GM18511 (cell line): ENCODE data around the gene C1orf159.

ENCODE experiments used
- ATAC-seq: cut with Tn5 transposase; IDR thresholded peaks from one replicate; pipeline ENCODE4 v1.9.1; 2021; ENCODE audit warnings: mild to moderate bottlenecking, moderate library complexity; ENCODE audit not compliant: unreplicated experiment

The C1orf159 gene

DNA sequence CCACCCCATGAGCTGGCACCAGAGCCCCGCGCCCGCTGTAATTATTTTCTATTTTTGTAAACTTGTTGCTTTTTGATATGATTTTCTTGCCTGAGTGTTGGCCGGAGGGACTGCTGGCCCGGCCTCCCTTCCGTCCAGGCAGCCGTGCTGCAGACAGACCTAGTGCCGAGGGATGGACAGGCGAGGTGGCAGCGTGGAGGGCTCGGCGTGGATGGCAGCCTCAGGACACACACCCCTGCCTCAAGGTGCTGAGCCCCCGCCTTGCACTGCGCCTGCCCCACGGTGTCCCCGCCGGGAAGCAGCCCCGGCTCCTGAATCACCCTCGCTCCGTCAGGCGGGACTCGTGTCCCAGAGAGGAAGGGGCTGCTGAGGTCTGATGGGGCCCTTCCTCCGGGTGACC, 60.9 kb downstream of the C1orf159 start:
- ATAC-seq, result no peak

DNA sequence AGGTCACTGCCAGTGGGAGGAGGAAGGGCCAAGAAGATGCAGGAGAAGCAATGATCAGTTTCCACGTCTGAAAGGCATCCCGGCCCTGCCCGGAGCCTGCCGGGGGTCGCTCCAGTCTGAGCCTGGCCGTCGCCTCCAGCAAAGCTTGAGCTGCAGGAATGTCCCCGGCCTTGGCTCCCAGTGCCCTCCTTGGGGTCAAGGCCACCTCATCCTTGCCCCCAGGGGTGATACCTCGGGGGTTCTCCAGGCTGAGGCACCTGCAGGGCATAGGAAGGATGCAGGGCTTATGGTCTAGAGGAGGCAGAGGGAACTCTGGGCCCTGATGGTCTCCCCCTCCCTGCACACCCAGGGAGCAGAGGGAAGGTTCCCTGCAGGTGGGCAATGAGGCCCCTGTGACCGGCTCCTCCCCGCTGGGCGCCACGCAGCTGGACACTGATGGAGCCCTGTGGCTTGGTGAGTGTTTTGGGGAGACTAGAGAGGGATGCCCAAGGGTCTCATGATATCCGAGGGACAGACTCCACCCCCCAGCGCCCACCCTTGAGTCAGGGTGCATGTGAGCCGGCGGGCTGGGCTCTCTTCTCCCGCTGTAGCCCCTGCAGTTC, 61.7 kb downstream of the C1orf159 start:
- no peak for ATAC-seq

DNA sequence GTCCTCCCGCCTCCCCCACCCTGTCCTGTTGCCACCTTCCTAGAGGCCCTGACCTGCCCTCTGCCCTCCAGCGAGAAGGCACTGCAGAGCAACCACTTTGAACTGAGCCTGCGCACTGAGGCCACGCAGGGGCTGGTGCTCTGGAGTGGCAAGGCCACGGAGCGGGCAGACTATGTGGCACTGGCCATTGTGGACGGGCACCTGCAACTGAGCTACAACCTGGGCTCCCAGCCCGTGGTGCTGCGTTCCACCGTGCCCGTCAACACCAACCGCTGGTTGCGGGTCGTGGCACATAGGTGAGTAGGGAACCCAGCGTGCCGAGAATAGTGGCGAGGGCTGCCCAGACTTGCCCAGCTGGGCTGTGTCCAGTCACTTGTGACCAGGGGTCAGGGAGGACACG, 62.2 kb downstream of the C1orf159 start:
- no peak for ATAC-seq

DNA sequence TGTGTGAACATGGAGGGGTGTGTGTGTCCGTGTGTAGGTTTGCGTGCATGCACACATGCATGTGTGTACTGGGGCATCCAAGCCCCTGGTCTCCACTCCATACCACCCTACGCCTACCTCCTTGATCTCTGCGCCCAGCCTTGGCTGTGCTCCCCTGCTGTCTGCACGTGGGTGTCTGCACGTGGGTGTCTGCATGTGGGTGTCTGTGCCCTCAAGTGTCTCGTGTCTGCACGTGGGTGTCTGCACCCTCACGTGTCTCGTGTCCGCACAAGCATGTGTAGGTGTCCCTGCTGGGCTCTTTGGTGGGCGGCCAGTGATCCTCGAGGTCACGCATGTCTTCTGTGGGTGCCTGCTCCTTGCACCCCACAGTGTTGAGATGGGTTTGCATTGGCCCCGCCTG, 62.9 kb downstream of the C1orf159 start:
- ATAC-seq, result no peak

DNA sequence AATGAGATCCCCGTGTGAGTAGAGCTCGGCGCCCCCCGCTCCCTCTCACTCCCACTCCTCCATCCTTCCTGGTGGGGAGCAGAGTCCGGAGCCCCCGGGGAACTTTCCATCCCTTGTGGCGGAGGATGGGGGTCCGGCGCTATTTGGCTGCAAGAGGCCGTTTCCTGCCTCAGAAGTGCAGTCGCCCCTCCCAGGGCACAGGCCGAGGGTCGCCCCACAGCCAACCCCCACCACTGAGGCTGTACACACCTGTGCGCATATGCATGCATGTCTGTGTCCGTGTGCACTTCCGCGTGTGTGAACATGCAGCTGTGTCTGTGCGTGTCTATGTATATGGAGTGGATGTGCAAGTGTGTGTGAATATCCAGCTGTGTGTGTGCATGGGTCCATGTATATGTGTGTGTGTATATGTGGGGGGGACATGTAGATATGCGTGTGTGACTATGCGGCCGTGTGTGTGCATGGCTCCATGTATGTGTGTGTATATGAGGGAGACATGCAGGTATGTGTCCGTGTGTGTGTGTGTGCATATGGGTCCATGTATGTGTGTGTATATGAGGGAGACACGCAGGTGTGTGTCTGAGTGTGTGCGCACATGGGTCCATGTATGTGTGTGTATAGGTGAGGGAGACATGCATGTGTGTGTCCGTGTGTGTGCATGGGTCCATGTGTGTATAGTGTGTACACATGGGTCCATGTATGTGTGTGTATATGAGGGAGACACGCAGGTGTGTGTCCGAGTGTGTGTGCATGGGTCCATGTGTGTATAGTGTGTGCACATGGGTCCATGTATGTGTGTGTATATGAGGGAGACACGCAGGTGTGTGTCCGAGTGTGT, 63.7 kb downstream of the C1orf159 start:
- no peak for ATAC-seq

DNA sequence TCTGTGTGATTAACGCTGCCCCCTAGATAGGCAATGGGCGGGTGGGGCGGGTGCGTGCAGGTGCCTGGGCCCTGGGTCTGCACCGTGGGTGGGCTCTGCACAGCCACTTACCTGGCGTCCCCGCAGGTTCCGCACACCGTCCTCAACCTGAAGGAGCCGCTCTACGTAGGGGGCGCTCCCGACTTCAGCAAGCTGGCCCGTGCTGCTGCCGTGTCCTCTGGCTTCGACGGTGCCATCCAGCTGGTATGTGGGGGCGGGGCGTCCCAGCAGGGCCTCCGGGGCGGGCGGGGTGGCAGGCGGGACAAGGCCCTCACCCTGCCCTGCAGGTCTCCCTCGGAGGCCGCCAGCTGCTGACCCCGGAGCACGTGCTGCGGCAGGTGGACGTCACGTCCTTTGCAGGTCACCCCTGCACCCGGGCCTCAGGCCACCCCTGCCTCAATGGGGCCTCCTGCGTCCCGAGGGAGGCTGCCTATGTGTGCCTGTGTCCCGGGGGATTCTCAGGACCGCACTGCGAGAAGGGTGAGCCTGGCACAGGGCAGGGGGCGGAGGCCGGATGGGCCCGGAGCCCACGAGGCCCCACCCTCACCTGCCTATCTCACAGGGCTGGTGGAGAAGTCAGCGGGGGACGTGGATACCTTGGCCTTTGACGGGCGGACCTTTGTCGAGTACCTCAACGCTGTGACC, 64.6 kb downstream of the C1orf159 start:
- no peak for ATAC-seq

DNA sequence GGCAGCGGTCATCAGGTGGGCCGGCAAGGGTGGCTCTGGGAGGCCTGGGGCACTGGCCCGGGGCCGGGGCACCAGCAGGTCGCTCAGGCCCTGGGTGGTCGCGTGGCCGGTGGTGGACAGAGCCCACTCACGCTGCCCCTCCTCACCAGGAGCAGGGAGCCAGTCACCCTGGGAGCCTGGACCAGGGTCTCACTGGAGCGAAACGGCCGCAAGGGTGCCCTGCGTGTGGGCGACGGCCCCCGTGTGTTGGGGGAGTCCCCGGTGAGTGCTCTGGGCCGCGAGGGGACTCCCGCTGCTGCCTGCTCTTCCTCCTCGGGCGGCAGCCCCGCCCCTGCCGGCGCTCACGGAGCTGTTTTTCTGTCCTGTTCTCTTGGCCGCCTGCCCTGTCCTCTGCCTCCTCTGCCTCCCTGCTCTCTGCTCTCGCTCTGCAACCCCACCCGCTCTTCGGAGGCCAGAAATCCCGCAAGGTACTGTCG, 65.3 kb downstream of the C1orf159 start:
- no peak for ATAC-seq

DNA sequence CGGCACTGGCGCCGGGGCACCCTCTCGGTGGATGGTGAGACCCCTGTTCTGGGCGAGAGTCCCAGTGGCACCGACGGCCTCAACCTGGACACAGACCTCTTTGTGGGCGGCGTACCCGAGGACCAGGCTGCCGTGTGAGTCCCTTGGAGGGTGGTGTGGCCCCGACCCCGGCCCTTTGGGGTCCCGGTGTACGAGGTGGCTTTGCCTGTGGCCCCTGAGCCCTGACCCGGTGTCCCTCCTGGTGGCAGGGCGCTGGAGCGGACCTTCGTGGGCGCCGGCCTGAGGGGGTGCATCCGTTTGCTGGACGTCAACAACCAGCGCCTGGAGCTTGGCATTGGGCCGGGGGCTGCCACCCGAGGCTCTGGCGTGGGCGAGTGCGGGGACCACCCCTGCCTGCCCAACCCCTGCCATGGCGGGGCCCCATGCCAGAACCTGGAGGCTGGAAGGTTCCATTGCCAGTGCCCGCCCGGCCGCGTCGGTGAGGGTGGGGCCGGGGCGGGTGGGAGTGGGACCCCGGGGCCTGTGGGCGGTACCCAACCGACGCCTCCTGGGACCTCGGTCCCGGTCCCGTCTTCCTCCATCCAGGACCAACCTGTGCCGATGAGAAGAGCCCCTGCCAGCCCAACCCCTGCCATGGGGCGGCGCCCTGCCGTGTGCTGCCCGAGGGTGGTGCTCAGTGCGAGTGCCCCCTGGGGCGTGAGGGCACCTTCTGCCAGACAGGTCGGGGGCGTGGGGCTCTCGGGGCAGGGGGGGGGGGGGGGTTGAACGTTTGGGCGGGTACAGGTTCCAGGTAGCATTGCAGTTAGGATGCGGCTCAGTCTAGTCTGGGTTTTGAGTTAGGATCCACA, 66.3 kb downstream of the C1orf159 start:
- no peak for ATAC-seq

DNA sequence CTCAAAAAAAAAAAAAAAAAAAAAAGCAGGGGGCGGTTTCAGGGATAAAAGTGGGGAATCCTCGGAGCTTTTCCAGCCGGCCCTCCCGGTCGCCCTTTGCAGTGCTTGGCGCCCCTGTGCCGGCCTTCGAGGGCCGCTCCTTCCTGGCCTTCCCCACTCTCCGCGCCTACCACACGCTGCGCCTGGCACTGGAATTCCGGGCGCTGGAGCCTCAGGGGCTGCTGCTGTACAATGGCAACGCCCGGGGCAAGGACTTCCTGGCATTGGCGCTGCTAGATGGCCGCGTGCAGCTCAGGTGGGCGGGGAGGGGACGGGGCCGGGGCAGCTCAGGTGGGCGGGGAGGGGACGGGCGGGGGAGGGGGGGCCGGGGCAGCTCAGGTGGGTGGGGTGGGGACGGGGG, 67.1 kb downstream of the C1orf159 start:
- ATAC-seq, result no peak

DNA sequence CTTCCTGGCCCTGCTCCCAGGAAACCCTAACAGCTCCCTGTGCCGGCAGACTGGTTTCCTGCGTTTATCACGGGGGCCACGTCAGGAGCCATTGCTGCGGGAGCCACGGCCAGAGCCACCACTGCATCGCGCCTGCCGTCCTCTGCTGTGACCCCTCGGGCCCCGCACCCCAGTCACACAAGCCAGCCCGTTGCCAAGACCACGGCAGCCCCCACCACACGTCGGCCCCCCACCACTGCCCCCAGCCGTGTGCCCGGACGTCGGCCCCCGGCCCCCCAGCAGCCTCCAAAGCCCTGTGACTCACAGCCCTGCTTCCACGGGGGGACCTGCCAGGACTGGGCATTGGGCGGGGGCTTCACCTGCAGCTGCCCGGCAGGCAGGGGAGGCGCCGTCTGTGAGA, 67.9 kb downstream of the C1orf159 start:
- ATAC-seq, result no peak

DNA sequence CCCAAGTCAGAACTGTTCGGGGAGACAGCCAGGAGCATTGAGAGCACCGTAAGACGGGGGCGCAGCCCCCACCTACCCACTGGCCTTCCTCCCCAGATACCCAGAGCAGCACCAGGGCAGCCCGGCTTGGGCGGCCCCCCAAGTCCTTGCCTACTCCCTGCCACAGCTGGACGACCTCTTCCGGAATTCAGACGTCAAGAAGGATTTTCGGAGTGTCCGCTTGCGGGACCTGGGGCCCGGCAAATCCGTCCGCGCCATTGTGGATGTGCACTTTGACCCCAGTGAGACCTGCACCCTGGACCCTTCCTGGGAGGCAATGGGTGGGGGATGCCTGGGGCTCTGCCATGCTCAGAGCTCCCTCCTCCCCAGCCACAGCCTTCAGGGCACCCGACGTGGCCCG, 68.5 kb downstream of the C1orf159 start:
- no peak for ATAC-seq

DNA sequence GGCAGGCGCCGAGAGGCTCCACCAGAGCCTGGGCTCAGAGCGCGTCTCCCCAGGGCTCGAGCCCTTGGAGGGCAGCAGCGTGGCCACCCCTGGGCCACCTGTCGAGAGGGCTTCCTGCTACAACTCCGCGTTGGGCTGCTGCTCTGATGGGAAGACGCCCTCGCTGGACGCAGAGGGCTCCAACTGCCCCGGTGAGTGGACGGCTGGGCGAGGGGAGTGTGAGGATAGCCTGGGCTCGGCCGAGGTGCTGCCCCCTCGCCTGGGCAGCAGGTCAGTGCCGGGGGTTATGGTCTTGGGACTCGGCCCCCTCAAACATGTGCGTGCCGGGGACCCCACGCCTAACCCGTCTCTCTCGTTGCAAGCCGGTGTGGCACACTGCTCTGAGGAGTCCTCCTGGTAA, 69.1 kb downstream of the C1orf159 start:
- ATAC-seq, result no peak

DNA sequence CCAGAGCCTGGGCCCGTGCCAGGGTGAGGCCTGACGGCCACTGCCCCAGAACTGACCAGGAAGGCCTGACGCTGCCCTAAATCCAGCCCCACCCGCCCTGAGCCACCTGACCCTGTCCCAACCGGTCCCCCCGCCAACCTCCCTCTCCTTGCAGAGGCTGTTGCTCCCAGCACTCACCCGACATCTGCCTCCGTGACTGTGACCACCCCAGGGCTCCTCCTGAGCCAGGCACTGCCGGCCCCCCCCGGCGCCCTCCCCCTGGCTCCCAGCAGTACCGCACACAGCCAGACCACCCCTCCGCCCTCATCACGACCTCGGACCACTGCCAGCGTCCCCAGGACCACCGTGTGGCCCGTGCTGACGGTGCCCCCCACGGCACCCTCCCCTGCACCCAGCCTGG, 69.6 kb downstream of the C1orf159 start:
- no peak for ATAC-seq

DNA sequence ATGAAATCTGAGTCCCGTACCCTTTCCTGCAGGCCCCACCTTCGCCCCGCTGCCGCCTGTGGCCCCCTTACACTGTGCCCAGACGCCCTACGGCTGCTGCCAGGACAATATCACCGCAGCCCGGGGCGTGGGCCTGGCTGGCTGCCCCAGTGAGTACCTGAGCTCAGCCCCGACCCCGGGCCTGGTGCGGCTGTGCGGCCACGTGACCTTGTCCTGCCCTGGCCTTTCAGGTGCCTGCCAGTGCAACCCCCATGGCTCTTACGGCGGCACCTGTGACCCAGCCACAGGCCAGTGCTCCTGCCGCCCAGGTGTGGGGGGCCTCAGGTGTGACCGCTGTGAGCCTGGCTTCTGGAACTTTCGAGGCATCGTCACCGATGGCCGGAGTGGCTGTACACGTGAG, 70.8 kb downstream of the C1orf159 start:
- no peak for ATAC-seq

DNA sequence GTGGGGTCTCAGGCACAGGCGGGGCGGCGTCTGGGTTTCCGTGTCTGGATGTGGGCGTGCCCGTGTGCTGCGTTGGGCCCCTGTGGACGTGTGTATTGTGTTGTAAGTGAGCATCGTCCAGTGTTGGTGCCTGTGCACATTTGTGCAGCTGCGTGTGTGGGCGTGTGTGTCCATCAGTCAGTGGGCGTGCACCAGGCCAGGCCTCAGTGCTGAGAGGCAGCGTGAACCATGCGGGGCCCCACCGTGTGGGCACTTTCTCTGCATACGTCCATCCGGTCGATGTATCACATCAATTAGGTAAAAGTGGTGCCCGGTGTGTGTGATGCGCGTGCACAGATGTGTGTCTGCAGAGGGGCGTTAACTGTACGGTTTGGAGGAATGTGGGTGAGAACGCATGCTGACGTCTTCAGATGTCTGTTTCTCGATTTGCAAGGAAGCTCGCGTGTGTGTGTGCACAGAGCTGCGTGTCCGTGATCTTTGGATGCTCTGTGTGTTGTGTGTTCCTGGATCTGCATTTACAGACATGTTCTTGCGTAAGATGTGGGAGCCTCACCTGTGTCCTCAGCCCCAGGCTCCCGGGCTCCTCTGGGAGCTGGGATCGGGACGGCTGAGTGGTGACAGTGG, 71.3 kb downstream of the C1orf159 start:
- no peak for ATAC-seq

DNA sequence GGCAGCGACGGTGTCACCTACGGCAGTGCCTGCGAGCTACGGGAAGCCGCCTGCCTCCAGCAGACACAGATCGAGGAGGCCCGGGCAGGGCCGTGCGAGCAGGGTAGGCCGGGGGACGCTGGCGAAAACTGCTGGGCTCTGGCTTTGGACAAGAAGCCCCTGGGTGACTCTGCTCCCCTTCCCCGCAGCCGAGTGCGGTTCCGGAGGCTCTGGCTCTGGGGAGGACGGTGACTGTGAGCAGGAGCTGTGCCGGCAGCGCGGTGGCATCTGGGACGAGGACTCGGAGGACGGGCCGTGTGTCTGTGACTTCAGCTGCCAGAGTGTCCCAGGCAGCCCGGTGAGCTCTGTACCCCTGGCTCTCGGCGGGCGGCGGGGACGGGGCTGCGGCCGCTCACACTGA, 72.0 kb downstream of the C1orf159 start:
- ATAC-seq, result no peak

DNA sequence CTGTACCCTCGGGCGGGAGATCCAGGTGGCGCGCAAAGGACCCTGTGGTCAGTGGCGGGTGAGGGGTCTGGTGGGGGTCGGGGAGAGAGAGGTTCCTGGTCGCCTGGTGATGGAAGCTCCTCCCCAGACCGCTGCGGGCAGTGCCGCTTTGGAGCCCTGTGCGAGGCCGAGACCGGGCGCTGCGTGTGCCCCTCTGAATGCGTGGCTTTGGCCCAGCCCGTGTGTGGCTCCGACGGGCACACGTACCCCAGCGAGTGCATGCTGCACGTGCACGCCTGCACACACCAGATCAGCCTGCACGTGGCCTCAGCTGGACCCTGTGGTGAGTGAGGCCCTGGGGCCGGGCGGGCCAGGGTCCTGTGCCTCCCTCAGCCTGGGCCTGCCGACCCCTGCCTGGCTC, 72.5 kb downstream of the C1orf159 start:
- ATAC-seq, result no peak

DNA sequence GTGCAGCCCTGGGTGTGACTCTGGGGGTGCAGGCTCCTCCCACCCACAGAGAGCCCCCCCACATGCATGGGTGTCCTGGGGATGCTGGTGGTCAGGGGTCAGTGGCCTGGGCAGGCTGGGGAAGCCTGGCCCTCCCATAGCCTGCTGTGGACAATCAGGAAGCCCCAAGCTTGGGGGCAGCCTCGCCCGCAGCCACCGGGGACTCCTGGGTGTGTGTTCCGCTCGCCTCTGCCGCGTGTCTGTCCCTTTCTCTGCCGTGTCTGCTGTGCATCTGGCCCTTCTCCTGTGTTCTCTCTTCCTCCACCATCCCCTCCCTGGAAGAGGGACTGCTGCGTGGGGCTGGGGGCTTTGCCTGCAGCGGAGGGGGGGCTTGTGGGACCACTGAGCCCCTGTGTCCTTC, 73.1 kb downstream of the C1orf159 start:
- no peak for ATAC-seq

DNA sequence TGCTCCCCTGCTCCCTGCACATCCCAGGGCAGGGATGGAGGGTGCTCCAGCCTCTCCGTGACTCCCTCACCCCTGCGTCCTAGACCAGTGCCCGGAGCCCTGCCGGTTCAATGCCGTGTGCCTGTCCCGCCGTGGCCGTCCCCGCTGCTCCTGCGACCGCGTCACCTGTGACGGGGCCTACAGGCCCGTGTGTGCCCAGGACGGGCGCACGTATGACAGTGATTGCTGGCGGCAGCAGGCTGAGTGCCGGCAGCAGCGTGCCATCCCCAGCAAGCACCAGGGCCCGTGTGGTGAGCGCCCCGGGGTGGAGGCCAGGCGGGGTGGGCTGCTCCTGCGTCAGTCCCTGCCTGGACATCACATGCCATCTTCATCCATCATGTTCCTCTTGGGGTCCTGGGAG, 74.0 kb downstream of the C1orf159 start:
- no peak for ATAC-seq

DNA sequence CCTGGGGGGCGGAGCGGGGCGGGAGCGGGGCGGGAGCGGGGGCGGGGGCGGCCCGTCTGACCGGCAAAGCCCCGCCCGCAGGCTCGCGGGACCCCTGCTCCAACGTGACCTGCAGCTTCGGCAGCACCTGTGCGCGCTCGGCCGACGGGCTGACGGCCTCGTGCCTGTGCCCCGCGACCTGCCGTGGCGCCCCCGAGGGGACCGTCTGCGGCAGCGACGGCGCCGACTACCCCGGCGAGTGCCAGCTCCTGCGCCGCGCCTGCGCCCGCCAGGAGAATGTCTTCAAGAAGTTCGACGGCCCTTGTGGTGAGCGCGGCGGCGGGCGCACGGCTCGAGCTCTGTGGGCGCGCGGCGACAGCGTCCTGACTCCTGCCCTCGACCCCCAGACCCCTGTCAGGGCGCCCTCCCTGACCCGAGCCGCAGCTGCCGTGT, 74.8 kb downstream of the C1orf159 start:
- ATAC-seq, result no peak
